PC-9 (cell line): ENCODE data around the gene EPHB2. TPM values are rescaled to one million over a fixed set of nuclear protein-coding genes. Genes with fewer than 3 reads are reported as not detected.

Experiments
- BruUV-seq: library from RNA; stranded (reverse); fragments of 400-500 nt; replicated peaks from 2 replicates; lab custom pipeline; 2021; lab: Mats Ljungman, UMichigan
- CTCF ChIA-PET: fragments of 300-600 bp; sonication (Branson Sonifier 250); formaldehyde crosslinking; loops from one replicate; lab custom pipeline; 2022; ENCODE audit warnings: antibody characterized with exemption; lab: Charles Lee
- POLR2A ChIA-PET: fragments of 300-600 bp; sonication (Branson Sonifier 250); formaldehyde crosslinking; loops from one replicate; lab custom pipeline; 2022; ENCODE audit warnings: antibody characterized with exemption; ENCODE audit not compliant: unreplicated experiment; lab: Charles Lee
- DNase-seq, 2 experiments: peaks; one replicate each; pipeline versions ENCODE4 v3.0.0 to v3.0.0-alpha.2; 2015 to 2022; ENCODE audit warnings: mixed read lengths in 1 of 2
- H2AFZ ChIP-seq: fragments of 200-600 bp; sonication (generic); 2 replicates; pipeline ENCODE4 v1.8.1; 2017; ENCODE audit warnings: antibody characterized with exemption
- H3F3A ChIP-seq: fragments of 200-600 bp; sonication (generic); 2 replicates; pipeline ENCODE4 v1.8.1; 2017; ENCODE audit warnings: antibody characterized with exemption, mild to moderate bottlenecking, low read depth; ENCODE audit not compliant: insufficient read depth
- H3K27ac ChIP-seq: fragments of 200-600 bp; sonication (generic); 2 replicates; pipeline ENCODE4 v1.6.1; 2016; ENCODE audit warnings: mixed run types
- H3K27me3 ChIP-seq: fragments of 200-600 bp; sonication (generic); 2 replicates; pipeline ENCODE4 v1.6.1; 2016; ENCODE audit warnings: low read depth, mixed run types; ENCODE audit not compliant: insufficient read depth
- H3K36me3 ChIP-seq: fragments of 200-600 bp; sonication (generic); 2 replicates; pipeline ENCODE4 v1.6.1; 2016; ENCODE audit warnings: low read depth, mixed run types
- H3K4me1 ChIP-seq: fragments of 200-600 bp; sonication (generic); replicated peaks from 2 replicates; pipeline ENCODE4 v1.6.1; 2016; ENCODE audit warnings: mixed run types; ENCODE audit not compliant: insufficient read depth
- H3K4me2 ChIP-seq: fragments of 200-600 bp; sonication (generic); 2 replicates; pipeline ENCODE4 v1.6.1; 2017; ENCODE audit warnings: mixed run types
- H3K4me3 ChIP-seq: fragments of 200-600 bp; sonication (generic); 2 replicates; pipeline ENCODE4 v1.6.1; 2016; ENCODE audit warnings: mixed run types
- H3K79me2 ChIP-seq: fragments of 200-600 bp; sonication (generic); 2 replicates; pipeline ENCODE4 v1.6.1; 2017; ENCODE audit warnings: low read depth, mixed run types
- H3K9me2 ChIP-seq: fragments of 200-600 bp; sonication (generic); 2 replicates; pipeline ENCODE4 v1.8.1; 2017; ENCODE audit warnings: mild to moderate bottlenecking; ENCODE audit not compliant: insufficient read depth
- H3K9me3 ChIP-seq: fragments of 200-600 bp; sonication (generic); 2 replicates; pipeline ENCODE4 v1.8.1; 2016; ENCODE audit warnings: low read depth; ENCODE audit not compliant: insufficient read depth
- H4K20me1 ChIP-seq: fragments of 200-600 bp; sonication (generic); 2 replicates; pipeline ENCODE4 v1.8.1; 2017; ENCODE audit not compliant: insufficient read depth
- CTCF ChIP-seq: fragments of 200-600 bp; sonication (generic); conservative IDR thresholded peaks from 2 replicates; pipeline ENCODE4 v1.6.1; 2017; ENCODE audit warnings: mixed run types, antibody characterized with exemption, mild to moderate bottlenecking, moderate library complexity
- EZH2 ChIP-seq: fragments of 200-600 bp; sonication (generic); IDR thresholded peaks from 2 replicates; pipeline ENCODE4 v1.8.0; 2017; ENCODE audit warnings: antibody characterized with exemption, low read depth
- intact Hi-C: fragments of 100-400 bp; cut with micrococcal nuclease; formaldehyde crosslinking; loops from one replicate; pipeline ENCODE4 v1.10.0; 2022; ENCODE audit not compliant: unreplicated experiment
- total RNA-seq: library from RNA; stranded (reverse); gene quantifications from 2 replicates; pipeline ENCODE4 v1.2.3, GENCODE V29; 2021

The EPHB2 gene
- total RNA-seq, 1 experiment from 2014 or later = 26.7 TPM

- no peak for TF ChIP-seq CTCF
- Histone ChIP-seq H3K4me3 (no peak overlapping the region), H2AFZ (no peak overlapping the region), H3K4me2 (no peak overlapping the region), H3K4me1 (no peaks in the 10 kb centered on the region), H3K9me3 (no peaks in the 10 kb centered on the region), H3K27ac (no peak overlapping the region), H3K9me2 (no peaks in the 10 kb centered on the region), H3F3A (no peaks in the 10 kb centered on the region), H3K79me2 (no peaks in the 10 kb centered on the region), H3K27me3 (no peaks in the 10 kb centered on the region), H4K20me1 (no peaks in the 10 kb centered on the region), H3K36me3 (no peaks in the 10 kb centered on the region)
- CTCF ChIA-PET = interaction anchor here (1.1 kb wide), 1 partner anchor 146 kb away, joined by 3 read pairs; no protein-coding TSS in a partner anchor
- no TSS peak for BruUV-seq
- intact Hi-C loops = no loop called here
- DNase-seq = peak in 1 of 2 experiments; percentile 46
- POLR2A ChIA-PET = interaction anchor here (0.6 kb wide), 1 partner anchor 10 kb away, joined by 13 read pairs; no protein-coding TSS in a partner anchor
These were observed 140.0 kb downstream of the EPHB2 start for GRCh38 chr1:22850681-22851080.

- intact Hi-C loops = no loop called here
- no peaks in the 10 kb centered on the region for H3K9me3 ChIP-seq
- no peak overlapping the region for H3K27ac ChIP-seq
- no peak overlapping the region for H3K4me2 ChIP-seq
- no peak overlapping the region for H3K4me3 ChIP-seq
- BruUV-seq = no TSS peak
- no peak overlapping the region for H2AFZ ChIP-seq
- POLR2A ChIA-PET = no interaction called here
- TF ChIP-seq EZH2 = no peak
- no peak for TF ChIP-seq CTCF
- H3K4me1 ChIP-seq = no peaks in the 10 kb centered on the region
- no peaks in the 10 kb centered on the region for H3K27me3 ChIP-seq
- H3K9me2 ChIP-seq = no peaks in the 10 kb centered on the region
- CTCF ChIA-PET = interaction anchor here (1.1 kb wide), 1 partner anchor 147 kb away, joined by 3 read pairs; no protein-coding TSS in a partner anchor
- no peaks in the 10 kb centered on the region for H3K79me2 ChIP-seq
- no peak for DNase-seq
- H4K20me1 ChIP-seq = no peaks in the 10 kb centered on the region
- H3F3A ChIP-seq = no peaks in the 10 kb centered on the region
- no peaks in the 10 kb centered on the region for H3K36me3 ChIP-seq
These were observed 140.9 kb downstream of the EPHB2 start for GRCh38 chr1:22851517-22851916.

GRCh38 chr1:22852144-22852655 lies 141.6 kb downstream of the EPHB2 start:
- intact Hi-C loops = no loop called here
- ChIA-PET CTCF (interaction anchor here (0.6 to 1.3 kb wide), 3 partner anchors 10 to 161 kb away, joined by 4 to 11 read pairs (median 5); no protein-coding TSS in a partner anchor), POLR2A (no interaction called here)
- no peak overlapping the region for H2AFZ ChIP-seq
- H3K4me1 ChIP-seq = no peaks in the 10 kb centered on the region
- no peak overlapping the region for H3K27ac ChIP-seq
- TF ChIP-seq EZH2 = no peak
- TF ChIP-seq CTCF = no peak
- H3K79me2 ChIP-seq = no peaks in the 10 kb centered on the region
- H3K36me3 ChIP-seq = no peaks in the 10 kb centered on the region
- no peaks in the 10 kb centered on the region for H3K9me3 ChIP-seq
- no peak for DNase-seq
- H4K20me1 ChIP-seq = no peaks in the 10 kb centered on the region
- H3F3A ChIP-seq = no peaks in the 10 kb centered on the region
- H3K4me2 ChIP-seq = no peak overlapping the region
- no peaks in the 10 kb centered on the region for H3K27me3 ChIP-seq
- no TSS peak for BruUV-seq
- no peaks in the 10 kb centered on the region for H3K9me2 ChIP-seq
- H3K4me3 ChIP-seq = no peak overlapping the region
